ENCODE measurements around the gene CAD.
A peak's percentile ranks its signal among the peaks of the same experiment; 100 is the strongest.

Gene CAD

DNA sequence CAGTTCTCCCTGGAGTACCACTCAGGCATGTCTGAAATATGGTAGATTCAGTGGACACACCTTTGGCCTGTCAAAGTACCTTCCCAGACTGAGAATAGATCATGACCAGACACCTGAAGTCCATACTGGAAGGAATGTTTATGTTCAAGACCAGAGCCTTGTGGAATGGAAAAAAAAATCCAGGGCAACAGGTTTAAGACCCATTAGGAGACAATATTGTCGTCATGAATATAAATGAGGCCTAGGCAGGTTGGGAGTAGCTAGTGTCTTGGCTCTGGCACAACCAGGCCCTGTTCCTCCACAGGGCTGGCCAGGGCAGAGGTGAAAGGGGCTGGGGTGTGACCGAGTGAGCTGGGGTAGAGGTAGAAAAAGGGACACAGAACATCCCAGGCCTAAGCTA is 18.5 kb upstream of the CAD start:
- no peak for DNase-seq (ENCODE audit: low read depth in 1 of 2, low spot score in 1 of 2)

DNA sequence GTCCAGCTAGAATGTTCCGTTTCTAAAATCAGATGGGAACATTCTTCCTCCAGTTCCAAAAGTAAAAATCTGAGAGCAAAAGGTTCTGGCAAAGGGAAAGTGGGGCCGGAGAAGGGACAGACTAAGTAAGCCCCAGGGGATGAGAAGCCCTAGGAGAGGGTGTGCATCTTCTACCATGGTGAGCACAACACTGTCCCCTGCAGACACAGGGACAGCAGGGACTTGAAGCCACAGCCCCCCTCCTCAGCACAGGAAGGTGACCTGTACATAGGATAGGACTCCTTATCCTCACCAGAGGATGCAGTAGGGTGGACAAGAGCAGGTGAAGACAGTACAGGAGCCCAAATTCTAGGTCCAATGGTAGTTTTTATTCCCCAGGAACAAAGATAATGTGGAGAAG is 17.9 kb upstream of the CAD start:
- DNase-seq (ENCODE audit: low read depth in 1 of 2, low spot score in 1 of 2) = no peak

DNA sequence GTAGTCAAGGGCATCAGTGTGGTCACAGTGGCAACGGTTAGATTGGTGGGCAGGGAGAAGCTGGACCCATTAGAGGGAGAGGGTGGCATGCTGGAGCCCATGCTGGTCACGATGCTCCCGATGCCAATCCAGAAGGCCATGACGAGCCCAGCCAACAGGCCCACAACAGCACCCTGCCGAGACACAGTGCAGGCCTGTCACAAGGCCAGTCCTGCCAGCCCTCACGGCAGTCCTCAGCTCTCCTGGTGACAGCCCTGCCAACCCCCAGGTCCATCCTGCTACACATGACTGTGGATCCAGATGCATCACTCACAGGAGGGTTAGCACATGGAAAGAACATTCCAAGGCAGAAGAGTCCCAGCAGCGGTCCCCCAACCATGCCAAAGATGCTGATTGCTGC is 15.5 kb upstream of the CAD start:
- DNase-seq (ENCODE audit: low read depth in 1 of 2, low spot score in 1 of 2) = no peak

DNA sequence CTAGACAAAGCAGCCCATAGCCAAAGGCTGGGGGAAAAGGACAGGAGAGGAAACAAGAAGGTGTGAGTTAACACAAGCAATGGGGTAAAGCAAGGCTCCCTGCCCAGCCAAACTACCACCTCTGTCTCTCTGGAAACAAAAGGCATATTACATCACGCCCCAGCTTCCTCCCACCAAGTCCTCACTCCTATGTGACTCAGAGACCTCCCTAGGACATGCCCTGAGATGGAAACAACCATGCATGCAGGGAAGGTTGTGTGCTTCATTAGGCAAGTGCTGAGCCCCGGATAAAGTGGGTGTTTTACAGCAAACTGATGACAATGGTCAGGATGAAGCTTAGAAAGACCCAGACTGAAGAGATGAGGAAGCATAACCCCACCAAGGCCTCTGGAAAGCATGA is 14.3 kb upstream of the CAD start:
- no peak for DNase-seq (ENCODE audit: low read depth in 1 of 2, low spot score in 1 of 2)

DNA sequence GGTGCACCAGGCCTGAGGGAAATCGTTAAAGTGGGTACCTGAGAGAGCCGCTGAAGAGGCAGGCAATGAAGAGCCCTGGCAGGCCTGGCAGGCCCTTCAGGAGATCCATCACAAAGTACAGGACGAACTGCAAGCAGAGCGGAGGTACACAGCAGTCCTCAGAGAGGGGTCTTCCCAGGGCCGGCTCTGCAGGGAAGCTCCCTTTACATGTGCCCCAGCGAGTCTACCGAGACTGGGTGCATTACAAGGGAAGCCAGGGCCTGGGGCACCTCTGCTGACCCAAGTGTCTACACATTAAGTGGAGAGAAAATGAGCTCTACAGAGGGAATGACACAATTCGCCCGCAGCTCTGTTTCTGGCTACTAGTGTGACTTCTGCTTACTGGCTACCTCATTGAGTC is 13.4 kb upstream of the CAD start:
- DNase-seq (ENCODE audit: low read depth in 1 of 2, low spot score in 1 of 2) = no peak

DNA sequence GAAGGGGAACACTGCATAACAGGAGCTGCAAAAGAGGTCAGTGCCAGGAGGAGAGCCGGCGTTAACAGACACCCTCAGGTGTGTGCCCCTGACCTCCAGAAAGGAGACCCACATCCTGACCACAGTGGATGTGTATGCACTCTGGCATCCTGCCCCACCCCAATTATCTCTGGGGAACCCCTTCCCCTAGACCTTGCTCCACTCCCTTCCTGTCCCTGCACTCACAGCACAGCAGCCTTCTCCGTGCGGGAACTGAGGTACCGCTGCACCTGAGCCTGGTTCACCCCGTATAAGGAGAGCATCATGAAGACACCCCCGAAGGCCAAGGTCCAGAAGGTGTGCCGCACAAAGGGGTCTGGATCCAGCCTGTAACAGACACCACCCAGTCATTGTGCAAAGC is 12.6 kb upstream of the CAD start:
- DNase-seq (ENCODE audit: low read depth in 1 of 2, low spot score in 1 of 2) = no peak

DNA sequence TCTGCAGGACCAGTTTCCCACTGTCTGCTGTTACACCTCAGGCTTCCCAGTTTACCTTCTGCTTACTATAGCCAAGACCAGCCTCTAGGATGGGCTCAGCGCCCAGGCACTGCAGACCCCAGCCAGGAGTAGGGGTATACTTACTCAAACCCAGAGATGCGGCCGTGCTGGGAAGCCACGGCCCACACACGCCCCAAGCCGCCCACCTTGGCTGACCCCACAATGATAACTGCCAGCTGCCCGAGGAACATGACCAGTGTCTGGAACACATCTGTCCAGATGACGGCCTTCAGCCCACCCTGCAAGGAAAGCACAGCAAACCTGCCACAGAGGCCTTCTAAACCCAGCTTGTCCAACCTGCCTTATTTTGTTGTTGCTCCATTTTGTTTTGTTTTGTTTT is 12.0 kb upstream of the CAD start:
- DNase-seq (ENCODE audit: low read depth in 1 of 2, low spot score in 1 of 2) = no peak

DNA sequence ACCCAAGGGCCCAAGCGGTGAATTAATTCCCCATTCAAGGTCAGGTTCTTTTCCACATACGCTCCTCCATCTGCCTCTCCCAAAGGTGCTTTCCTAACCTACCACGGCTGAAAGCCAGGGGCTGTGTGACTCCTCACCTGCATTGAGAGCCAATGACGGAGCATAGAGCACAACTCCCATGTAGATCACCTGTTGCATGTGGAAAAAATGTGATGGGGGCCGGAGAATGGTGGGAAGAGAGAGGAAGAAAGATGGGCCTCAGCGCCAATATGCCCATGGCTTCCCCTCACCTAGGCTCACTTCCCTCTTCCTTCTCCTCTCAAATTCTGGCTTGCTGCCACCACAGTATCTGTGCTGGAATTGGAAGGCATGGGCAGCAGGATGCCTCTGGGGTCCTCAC is 10.8 kb upstream of the CAD start:
- no peak for DNase-seq (ENCODE audit: low read depth in 1 of 2, low spot score in 1 of 2)

DNA sequence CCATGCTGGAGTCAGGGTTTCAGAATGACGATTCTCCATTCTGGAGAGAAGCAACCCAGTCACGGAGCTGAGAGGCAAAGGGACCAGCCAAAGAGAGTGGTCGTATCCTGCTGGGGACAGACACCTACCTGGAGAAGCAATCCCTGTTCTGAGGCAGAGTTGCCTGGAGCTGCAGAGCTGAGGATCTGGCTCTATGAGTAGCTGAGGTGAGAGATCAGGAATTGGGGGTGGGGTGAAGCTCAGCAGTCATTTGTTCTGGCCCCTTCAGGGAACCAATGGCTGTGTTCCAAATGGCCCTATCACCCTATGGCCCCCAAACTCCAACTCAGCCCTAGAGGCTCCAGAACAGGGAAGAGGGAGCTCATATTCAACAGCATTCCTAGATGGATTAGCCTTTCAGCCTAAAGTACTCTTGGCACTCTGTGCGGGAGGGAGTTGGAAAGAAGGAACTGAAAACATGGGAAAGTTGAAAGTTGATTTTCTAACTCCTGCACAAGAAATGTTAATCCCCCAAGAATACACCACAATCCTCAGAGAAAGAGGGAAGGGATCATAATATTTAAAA is 8.6 kb upstream of the CAD start:
- DNase-seq (ENCODE audit: low read depth in 1 of 2, low spot score in 1 of 2) = no peak

DNA sequence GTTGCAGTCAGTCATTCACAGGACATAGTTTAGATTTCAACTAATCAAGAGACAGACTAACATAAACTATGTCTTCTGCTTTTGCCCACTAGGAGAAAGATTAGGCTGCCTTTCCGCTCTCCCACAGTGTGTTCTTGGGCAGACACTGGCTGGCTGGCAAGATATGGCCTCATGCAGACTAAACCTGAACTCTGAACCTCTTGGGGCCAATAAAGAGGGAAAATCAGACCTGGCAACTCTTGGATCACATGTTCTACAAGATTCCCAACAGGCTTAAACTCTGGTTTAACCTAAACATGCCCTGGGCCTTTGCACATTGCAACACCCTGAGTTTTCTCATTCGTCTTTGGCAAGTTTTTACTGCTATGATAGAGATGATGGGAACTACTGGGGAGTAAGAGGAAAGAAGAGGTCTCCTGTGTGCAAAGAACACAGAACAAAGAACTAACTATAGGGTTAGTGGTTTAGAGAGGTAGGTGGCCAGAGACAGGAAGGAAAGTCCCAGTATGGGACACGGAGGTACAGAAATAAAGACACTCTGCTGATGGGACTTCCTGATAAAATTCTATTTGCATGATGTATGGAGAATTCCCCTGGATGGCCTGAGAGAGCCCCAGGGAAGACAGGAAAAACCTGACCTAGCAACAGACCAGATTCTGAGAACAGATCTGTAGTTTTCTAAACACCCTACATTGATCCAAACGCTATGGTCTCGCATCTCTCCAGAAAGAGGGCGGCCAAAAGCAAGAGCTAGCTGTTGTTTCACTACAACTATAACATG is 7.4 kb upstream of the CAD start:
- DNase-seq (ENCODE audit: low read depth in 1 of 2, low spot score in 1 of 2) = no peak

DNA sequence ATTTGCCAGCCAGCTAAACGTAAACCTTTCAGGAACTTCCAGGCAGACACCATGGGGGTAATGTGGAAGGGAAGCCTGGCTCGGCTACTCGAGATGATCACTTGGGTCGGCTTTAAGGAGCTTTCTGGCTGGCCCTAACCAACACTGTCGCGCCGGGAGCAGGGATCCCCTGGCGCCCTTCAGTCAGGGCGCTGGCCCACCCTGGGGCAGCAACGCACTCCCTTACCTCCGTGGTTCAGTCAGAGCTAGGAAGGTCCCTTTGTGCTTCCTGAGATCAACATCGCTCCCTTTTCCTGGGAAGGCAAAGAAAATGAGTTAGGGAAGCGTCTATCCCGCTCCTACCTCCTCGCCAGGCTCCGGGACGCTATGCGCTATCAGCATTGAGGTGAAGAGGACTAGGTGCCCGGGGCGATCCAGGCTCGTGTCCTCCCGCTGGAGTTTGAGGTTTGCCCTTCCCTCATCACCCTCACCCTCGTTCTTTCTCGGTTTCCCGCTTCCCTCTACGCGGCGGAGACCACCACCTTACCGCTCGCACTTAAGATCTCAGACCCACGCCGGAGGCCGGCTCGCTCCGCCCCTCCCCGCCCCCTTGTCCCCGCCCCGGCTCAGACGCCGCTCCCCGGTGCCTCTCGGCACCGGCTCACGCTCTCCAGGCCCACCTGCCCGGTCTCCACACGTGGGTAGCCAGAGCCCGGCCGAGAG is 5.8 kb upstream of the CAD start:
- no peak for DNase-seq (ENCODE audit: low read depth in 1 of 2, low spot score in 1 of 2)

DNA sequence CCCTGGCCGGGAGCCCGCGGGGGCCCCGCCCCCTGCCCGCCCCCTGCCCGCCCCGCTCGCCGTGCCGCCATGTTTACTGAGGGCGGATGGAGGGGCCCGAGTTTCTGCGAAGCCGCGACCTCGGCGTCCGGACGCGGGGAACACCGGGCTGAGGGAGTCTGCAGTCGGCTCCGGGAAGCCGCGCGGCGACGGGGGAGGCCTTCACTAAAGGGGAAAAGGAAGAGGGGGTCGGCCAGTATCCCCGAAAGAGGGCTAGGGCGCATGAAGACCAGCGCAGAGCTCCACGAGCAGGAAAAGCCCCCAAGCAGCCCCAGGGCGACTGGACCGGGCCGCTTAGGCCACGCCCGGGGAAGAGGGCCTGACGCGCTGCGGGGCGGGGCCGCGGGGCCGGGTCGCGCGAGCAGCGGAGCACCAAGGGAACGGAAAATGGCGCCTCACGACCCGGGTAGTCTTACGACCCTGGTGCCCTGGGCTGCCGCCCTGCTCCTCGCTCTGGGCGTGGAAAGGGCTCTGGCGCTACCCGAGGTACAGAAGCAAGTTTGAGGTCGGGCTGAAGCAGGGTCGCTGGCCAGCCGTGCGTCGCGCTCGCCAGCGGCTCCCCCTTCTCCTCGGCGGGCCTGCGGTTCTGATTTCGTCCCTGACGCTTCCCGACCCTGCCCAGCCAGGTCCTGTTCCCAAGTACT is 5.1 kb upstream of the CAD start, which contains the start of the genes ATRAID and SLC5A6:
Gene ATRAID (plus strand): TSS at position 99 of the 683 bp plus-strand sequence. CDS start 328 bp downstream, at position 427.
Gene SLC5A6 (minus strand): TSS at position 326 of the 683 bp plus-strand sequence. CDS start 4,618 bp downstream, outside the sequence.
- DNase-seq (ENCODE audit: low read depth in 1 of 2, low spot score in 1 of 2) = peak; percentile 79 to 83

DNA sequence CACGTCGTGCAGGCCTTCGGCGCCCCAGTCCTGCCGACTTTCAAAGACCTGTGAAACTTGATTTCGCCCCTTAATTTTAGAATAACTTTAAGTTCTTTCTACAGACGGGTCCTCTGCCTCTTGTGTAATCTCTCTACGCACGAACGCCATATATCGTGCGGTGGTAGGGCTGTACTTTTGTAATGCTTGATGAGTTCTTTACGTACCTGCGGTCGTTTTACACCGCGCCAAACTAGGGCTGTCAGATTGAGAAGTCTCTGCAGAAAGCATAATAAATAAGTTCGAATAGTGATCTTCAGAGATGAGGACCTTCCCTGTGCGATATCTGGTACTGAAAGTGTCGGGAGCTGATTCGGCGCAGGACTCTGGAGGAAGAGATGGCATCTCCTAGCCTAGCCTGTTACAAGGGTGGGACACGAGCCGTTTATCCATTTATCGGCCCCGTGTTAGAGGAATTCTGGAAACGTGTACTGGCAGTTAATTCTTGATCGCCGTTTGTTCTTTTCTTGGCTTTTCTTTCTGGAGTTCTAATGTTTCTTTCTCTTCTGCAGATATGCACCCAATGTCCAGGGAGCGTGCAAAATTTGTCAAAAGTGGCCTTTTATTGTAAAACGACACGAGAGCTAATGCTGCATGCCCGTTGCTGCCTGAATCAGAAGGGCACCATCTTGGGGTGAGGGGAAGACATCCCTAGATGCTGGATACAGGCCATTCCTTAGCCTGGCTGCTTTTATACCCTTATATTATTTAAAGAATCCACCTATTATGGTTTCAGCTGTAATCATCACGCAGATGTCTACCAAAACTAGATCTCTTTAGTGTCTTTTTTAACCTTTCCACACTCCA is 4.3 kb upstream of the CAD start:
- peak in 1 of 2 donors; percentile 25 for DNase-seq (ENCODE audit: low read depth in 1 of 2, low spot score in 1 of 2)

DNA sequence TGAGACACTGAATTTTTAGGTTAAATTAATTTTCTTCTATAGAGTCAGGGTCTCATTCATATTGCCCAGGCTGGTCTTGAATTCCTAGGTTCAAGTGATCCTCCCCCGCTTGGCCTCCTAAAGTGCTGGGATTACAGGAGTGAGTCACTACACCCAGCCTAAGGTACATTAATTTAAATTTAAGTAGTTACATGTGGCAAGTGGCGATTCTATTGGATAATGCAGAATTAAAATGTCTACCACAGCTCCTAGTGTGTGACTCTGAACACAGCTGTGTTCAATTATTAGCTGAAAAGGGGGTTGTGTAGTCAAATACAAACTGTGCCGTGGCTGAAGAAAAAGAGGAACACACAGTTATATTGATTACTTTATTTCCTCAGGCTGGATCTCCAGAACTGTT is 2.2 kb upstream of the CAD start:
- DNase-seq (ENCODE audit: low read depth in 1 of 2, low spot score in 1 of 2) = no peak

DNA sequence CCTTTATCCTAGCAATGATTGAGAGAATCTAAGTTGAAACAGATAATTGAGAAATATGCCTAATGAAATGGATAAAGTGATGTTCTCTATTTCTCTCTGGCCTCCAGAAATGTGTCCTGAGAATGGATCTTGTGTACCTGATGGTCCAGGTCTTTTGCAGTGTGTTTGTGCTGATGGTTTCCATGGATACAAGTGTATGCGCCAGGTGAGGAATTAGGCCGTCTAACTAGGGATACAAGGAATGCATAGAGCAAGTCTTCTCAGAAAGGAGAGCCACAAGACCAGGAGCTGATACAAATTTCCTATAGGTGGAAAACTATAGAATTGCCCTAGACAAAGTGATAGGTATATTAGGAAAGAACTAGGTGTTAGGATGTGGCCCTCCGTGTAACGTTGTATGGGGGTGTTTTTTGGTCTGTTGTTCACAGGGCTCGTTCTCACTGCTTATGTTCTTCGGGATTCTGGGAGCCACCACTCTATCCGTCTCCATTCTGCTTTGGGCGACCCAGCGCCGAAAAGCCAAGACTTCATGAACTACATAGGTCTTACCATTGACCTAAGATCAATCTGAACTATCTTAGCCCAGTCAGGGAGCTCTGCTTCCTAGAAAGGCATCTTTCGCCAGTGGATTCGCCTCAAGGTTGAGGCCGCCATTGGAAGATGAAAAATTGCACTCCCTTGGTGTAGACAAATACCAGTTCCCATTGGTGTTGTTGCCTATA is 592 bp upstream of the CAD start:
- no peak for DNase-seq (ENCODE audit: low read depth in 1 of 2, low spot score in 1 of 2)

DNA sequence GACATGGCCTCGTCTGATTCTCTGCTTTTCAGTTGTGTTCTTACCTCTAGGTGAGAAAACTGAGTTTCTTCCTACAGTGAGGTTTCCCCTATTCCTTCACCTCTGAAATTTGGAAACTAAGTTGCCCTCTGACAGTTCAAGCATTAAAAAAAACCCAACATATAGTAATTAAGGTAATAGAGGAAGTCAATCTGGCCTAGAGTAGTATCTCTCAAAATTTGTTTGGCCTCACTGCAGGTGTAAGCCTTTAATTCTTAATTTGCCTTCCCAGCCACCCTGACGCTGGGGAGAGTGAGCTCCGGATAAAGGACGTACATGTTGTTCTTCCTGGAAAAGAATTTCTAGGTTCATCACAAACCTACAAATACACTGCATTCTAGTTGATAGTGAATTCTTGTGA is 1.4 kb downstream of the CAD start:
- DNase-seq (ENCODE audit: low read depth in 1 of 2, low spot score in 1 of 2) = no peak

DNA sequence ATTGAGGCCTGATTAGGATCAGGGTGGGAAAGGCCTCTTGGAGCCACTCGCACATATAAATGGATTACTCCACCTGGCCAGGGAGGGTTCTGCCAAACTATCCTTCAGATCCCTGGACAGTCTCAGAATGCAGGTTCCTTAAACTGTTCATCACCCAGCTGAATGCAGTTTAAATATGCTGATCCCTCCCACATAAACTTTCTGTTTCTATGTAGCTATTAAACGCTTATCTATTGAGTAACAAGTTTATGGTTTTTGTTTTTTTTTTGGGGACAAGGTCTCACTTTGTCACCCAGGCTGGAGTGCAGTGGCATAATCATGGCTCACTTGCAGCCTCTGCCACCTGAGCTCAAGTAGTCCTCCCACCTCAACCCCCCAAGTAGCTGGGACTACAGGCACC is 1.9 kb downstream of the CAD start:
- DNase-seq (ENCODE audit: low read depth in 1 of 2, low spot score in 1 of 2) = no peak

DNA sequence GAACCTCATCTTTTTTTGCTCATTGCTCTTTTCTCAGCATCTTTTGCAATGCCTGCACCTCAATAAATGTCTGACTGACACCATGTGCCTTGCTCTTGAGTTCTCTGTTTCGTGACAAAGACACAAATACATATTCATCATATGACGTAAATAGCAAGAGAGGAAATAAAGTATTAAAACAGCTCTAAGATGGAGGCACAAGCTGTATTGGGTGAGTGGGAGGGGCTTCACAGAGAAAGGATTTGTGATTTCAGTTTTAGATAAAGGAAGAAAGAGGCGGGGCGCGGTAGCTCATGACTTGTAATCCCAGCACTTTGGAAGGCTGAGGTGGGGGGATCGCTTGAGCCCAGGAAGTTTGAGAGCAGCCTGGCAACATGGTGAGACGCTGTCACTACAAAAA is 2.9 kb downstream of the CAD start:
- DNase-seq (ENCODE audit: low read depth in 1 of 2, low spot score in 1 of 2) = no peak

DNA sequence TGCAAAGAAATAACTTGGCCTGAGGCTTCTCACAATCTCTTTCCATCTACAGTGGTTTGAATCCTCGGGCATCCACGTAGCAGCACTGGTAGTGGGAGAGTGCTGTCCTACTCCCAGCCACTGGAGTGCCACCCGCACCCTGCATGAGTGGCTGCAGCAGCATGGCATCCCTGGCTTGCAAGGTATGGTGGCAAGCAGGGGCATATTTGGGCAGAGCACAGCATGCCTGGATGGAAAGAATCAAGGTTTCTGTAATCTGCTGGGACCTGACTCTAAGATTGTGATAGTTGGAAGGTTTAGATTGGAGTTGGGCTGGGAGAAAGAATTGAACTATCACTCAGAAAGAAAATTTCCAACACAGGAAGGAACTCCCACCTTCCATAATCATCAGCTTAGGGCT is 4.0 kb downstream of the CAD start:
- DNase-seq (ENCODE audit: low read depth in 1 of 2, low spot score in 1 of 2) = no peak

DNA sequence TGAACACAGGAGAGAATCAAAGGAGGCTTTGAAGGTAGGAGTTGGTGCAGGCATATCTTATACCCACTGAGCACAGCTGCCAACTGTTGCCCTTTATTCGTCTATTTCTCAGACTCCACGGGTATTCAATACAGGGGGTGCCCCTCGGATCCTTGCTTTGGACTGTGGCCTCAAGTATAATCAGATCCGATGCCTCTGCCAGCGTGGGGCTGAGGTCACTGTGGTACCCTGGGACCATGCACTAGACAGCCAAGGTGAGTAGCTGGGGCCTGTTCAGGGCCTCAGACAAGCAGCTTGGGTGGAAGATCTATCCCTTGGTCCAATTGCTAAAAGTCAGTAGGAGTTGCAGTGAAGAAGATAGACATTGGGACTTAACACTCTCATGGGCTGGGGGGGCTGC is 5.2 kb downstream of the CAD start:
- DNase-seq (ENCODE audit: low read depth in 1 of 2, low spot score in 1 of 2) = no peak

Data from activated T-helper 1 cell treated with anti-CD3 and anti-CD28 coated beads, Interleukin-2, amount 50 U/mL, for 16 hours (primary cell).